Osteocyte (in vitro differentiated cells): Measurements from ENCODE around the gene PROSER1. TPM values are rescaled to one million over a fixed set of nuclear protein-coding genes. Genes with fewer than 3 reads are reported as not detected.
A peak's percentile ranks its signal among the peaks of the same experiment; 100 is the strongest.

Experiments used
- DNase-seq: peaks from one replicate; pipeline ENCODE4 v3.0.0; 2021; ENCODE audit warnings: mixed read lengths; ENCODE audit not compliant: unreplicated experiment; ENCODE audit errors: extremely low spot score
- H3K27ac Mint-ChIP-seq: one replicate; pipeline ENCODE4 v1.8.0; 2021; ENCODE audit warnings: mild to moderate bottlenecking, mixed read lengths; ENCODE audit not compliant: unreplicated experiment
- H3K27me3 Mint-ChIP-seq: one replicate; pipeline ENCODE4 v1.8.0; 2021; ENCODE audit warnings: mixed read lengths; ENCODE audit not compliant: unreplicated experiment
- H3K36me3 Mint-ChIP-seq: one replicate; pipeline ENCODE4 v1.8.0; 2021; ENCODE audit warnings: mixed read lengths; ENCODE audit not compliant: unreplicated experiment
- H3K4me1 Mint-ChIP-seq: one replicate; pipeline ENCODE4 v1.8.0; 2021; ENCODE audit warnings: mixed read lengths; ENCODE audit not compliant: unreplicated experiment
- H3K4me3 Mint-ChIP-seq: one replicate; pipeline ENCODE4 v1.8.0; 2021; ENCODE audit warnings: mild to moderate bottlenecking, moderate library complexity, mixed read lengths; ENCODE audit not compliant: unreplicated experiment
- H3K9me3 Mint-ChIP-seq: one replicate; pipeline ENCODE4 v1.8.0; 2021; ENCODE audit warnings: mixed read lengths; ENCODE audit not compliant: unreplicated experiment
- total RNA-seq: library from RNA; stranded (reverse); gene quantifications from 2 replicates; pipeline ENCODE4 v1.2.1, GENCODE V29; 2021
- TF ChIP-seq, protein P1 (sequence below): fragments of 200-600 bp; sonication (generic); IDR thresholded peaks from 2 replicates; pipeline ENCODE4 v1.5.0; 2021; ENCODE audit warnings: antibody characterized with exemption, mild to moderate bottlenecking, moderate library complexity

PROSER1 gene
- total RNA-seq, 1 donor from 2014 or later = 31.7 TPM

- peaks cover 47% of the 10 kb centered on the region for H3K4me1 Mint-ChIP-seq
- H3K27ac Mint-ChIP-seq = no peak overlapping the region
- H3K4me3 Mint-ChIP-seq = peak overlapping the region; percentile 93
- DNase-seq = no peak
- H3K36me3 Mint-ChIP-seq = peaks cover 1% of the 10 kb centered on the region
- TF ChIP-seq, protein P1, sequence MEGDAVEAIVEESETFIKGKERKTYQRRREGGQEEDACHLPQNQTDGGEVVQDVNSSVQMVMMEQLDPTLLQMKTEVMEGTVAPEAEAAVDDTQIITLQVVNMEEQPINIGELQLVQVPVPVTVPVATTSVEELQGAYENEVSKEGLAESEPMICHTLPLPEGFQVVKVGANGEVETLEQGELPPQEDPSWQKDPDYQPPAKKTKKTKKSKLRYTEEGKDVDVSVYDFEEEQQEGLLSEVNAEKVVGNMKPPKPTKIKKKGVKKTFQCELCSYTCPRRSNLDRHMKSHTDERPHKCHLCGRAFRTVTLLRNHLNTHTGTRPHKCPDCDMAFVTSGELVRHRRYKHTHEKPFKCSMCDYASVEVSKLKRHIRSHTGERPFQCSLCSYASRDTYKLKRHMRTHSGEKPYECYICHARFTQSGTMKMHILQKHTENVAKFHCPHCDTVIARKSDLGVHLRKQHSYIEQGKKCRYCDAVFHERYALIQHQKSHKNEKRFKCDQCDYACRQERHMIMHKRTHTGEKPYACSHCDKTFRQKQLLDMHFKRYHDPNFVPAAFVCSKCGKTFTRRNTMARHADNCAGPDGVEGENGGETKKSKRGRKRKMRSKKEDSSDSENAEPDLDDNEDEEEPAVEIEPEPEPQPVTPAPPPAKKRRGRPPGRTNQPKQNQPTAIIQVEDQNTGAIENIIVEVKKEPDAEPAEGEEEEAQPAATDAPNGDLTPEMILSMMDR = no peak
- H3K27me3 Mint-ChIP-seq = no peaks in the 10 kb centered on the region
- H3K9me3 Mint-ChIP-seq = no peaks in the 10 kb centered on the region
Measured at GRCh38 chr13:39035204-39035603, 2.7 kb downstream of the PROSER1 start.

GRCh38 chr13:39034085-39034484 is 3.8 kb downstream of the PROSER1 start:
- TF ChIP-seq, protein P1 = no peak
- Mint-ChIP-seq H3K4me1 (peaks cover 37% of the 10 kb centered on the region), H3K4me3 (no peak overlapping the region)

GRCh38 chr13:39032150-39032549 is 5.7 kb downstream of the PROSER1 start:
- no peak overlapping the region for H3K27ac Mint-ChIP-seq
- peaks cover 34% of the 10 kb centered on the region for H3K4me1 Mint-ChIP-seq
- no peaks in the 10 kb centered on the region for H3K27me3 Mint-ChIP-seq
- no peaks in the 10 kb centered on the region for H3K9me3 Mint-ChIP-seq
- H3K4me3 Mint-ChIP-seq = no peak overlapping the region
- TF ChIP-seq, protein P1 = no peak
- H3K36me3 Mint-ChIP-seq = peaks cover 14% of the 10 kb centered on the region
- DNase-seq = no peak

More at GRCh38 chr13:39034085-39034484, 3.8 kb downstream of the PROSER1 start:
- Mint-ChIP-seq H3K27me3 (no peaks in the 10 kb centered on the region), H3K9me3 (no peaks in the 10 kb centered on the region), H3K36me3 (peaks cover 1% of the 10 kb centered on the region), H3K27ac (no peak overlapping the region)
- DNase-seq = no peak

DNA sequence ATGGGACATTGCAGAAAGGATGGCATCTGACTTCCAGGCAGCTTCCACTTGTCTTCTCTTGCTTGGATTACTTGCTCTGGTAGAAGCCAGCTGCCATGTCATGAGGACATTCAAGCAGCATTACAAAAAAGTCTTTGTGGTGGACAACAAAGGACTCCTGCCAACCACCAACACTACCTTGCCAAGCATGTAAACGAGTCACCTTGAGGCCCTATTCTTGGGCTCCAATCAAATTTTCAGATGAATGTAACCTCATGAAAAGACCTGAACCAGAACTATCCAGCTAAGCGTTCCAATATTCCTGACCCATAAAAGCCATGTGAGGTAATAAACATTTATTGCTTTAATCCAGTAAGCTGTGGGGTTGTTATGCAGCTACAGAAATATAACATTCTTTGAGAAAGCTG is 12.5 kb downstream of the PROSER1 start:
- peaks cover 60% of the 10 kb centered on the region for H3K36me3 Mint-ChIP-seq
- no peak overlapping the region for H3K27ac Mint-ChIP-seq
- no peak overlapping the region for H3K4me3 Mint-ChIP-seq
- no peaks in the 10 kb centered on the region for H3K9me3 Mint-ChIP-seq
- TF ChIP-seq, protein P1 = no peak
- no peak for DNase-seq
- H3K4me1 Mint-ChIP-seq = no peaks in the 10 kb centered on the region
- H3K27me3 Mint-ChIP-seq = no peaks in the 10 kb centered on the region

DNA sequence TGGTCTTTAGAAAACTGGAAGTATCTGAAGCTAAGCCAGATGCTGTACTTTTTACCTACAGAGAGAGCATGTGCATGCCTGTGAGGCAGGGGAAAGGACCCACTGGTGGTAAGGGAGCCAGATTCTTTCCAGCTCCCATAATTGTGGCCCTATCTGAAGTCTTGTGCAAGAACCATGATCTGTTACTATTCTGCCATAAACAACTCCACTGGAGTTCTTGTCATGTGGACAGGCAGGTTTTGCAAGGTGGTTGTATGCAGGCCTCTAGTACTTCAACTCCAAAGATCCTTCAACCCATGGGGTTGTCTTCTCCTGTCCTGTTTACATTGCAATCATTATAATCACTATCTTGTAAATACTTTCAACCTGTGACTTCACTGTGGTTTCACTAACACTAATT is 14.1 kb downstream of the PROSER1 start:
- no peak overlapping the region for H3K4me3 Mint-ChIP-seq
- no peaks in the 10 kb centered on the region for H3K9me3 Mint-ChIP-seq
- no peak overlapping the region for H3K27ac Mint-ChIP-seq
- DNase-seq = no peak
- no peaks in the 10 kb centered on the region for H3K4me1 Mint-ChIP-seq
- peaks cover 61% of the 10 kb centered on the region for H3K36me3 Mint-ChIP-seq
- no peaks in the 10 kb centered on the region for H3K27me3 Mint-ChIP-seq
- TF ChIP-seq, protein P1 = no peak
